Measurements from ENCODE around the gene MS4A15.
"Not testable (repeated sequence)": the region's sequence is repeated elsewhere in the genome, so short reads cannot be mapped to it uniquely, and the experiment has no call there.

The MS4A15 gene

GRCh38 chr11:60754887-60755286 is 1.8 kb upstream of the MS4A15 start:
- DNase-seq (ENCODE audit: low read depth): no peak

GRCh38 chr11:60757231-60757800 is 649 bp downstream of the MS4A15 start:
- no peak for DNase-seq (ENCODE audit: low read depth)

- DNase-seq (ENCODE audit: low read depth): not testable (repeated sequence)
Measured at GRCh38 chr11:60758671-60759070, 2.0 kb downstream of the MS4A15 start.

GRCh38 chr11:60759438-60760225 is 3.0 kb downstream of the MS4A15 start:
- not testable (repeated sequence) for DNase-seq (ENCODE audit: low read depth)

- no peak for DNase-seq (ENCODE audit: low read depth)
Measured at GRCh38 chr11:60761436-60762190, 4.9 kb downstream of the MS4A15 start.

- DNase-seq (ENCODE audit: low read depth): no peak
Measured at GRCh38 chr11:60762851-60763691, 6.4 kb downstream of the MS4A15 start.

- no peak for DNase-seq (ENCODE audit: low read depth)
Measured at GRCh38 chr11:60763692-60764369, 7.2 kb downstream of the MS4A15 start.

GRCh38 chr11:60764879-60765278 is 8.2 kb downstream of the MS4A15 start:
- no peak for DNase-seq (ENCODE audit: low read depth)

- no peak for DNase-seq (ENCODE audit: low read depth)
Measured at GRCh38 chr11:60765355-60765754, 8.7 kb downstream of the MS4A15 start.

- no peak for DNase-seq (ENCODE audit: low read depth)
Measured at GRCh38 chr11:60766547-60766946, 9.9 kb downstream of the MS4A15 start.

- DNase-seq (ENCODE audit: low read depth): no peak
Measured at GRCh38 chr11:60767388-60767811, 10.7 kb downstream of the MS4A15 start.

- DNase-seq (ENCODE audit: low read depth): no peak
Measured at GRCh38 chr11:60768202-60768601, 11.5 kb downstream of the MS4A15 start.

GRCh38 chr11:60769273-60769672 is 12.6 kb downstream of the MS4A15 start:
- DNase-seq (ENCODE audit: low read depth): no peak

- DNase-seq (ENCODE audit: low read depth): no peak
Measured at GRCh38 chr11:60769811-60770210, 13.1 kb downstream of the MS4A15 start.

- DNase-seq (ENCODE audit: low read depth): no peak
Measured at GRCh38 chr11:60771146-60771545, 14.5 kb downstream of the MS4A15 start.

- no peak for DNase-seq (ENCODE audit: low read depth)
Measured at GRCh38 chr11:60771879-60772525, 15.3 kb downstream of the MS4A15 start.

GRCh38 chr11:60772666-60773065 is 16.0 kb downstream of the MS4A15 start:
- DNase-seq (ENCODE audit: low read depth): no peak

- no peak for DNase-seq (ENCODE audit: low read depth)
Measured at GRCh38 chr11:60774726-60775125, 18.1 kb downstream of the MS4A15 start.

GRCh38 chr11:60775420-60775961 is 18.8 kb downstream of the MS4A15 start:
- peak; percentile 45 for DNase-seq (ENCODE audit: low read depth)

GRCh38 chr11:60776167-60776566 is 19.5 kb downstream of the MS4A15 start:
- no peak for DNase-seq (ENCODE audit: low read depth)

- no peak for DNase-seq (ENCODE audit: low read depth)
Measured at GRCh38 chr11:60777106-60777505, 20.4 kb downstream of the MS4A15 start.
